Mammary microvascular endothelial cell (primary cell): ENCODE results near the gene ZNF90. TPM values are rescaled to one million over a fixed set of nuclear protein-coding genes. Genes with fewer than 3 reads are reported as not detected.

Source experiments
- total RNA-seq: library from RNA; depleted of rRNA; stranded (reverse); fragments of >200 nt; gene quantifications from 2 replicates; pipeline ENCODE4 v1.2.3, GENCODE V29; 2015

The ZNF90 gene
- total RNA-seq, result 2.0 and 3.5 TPM in 2 replicates

DNA sequence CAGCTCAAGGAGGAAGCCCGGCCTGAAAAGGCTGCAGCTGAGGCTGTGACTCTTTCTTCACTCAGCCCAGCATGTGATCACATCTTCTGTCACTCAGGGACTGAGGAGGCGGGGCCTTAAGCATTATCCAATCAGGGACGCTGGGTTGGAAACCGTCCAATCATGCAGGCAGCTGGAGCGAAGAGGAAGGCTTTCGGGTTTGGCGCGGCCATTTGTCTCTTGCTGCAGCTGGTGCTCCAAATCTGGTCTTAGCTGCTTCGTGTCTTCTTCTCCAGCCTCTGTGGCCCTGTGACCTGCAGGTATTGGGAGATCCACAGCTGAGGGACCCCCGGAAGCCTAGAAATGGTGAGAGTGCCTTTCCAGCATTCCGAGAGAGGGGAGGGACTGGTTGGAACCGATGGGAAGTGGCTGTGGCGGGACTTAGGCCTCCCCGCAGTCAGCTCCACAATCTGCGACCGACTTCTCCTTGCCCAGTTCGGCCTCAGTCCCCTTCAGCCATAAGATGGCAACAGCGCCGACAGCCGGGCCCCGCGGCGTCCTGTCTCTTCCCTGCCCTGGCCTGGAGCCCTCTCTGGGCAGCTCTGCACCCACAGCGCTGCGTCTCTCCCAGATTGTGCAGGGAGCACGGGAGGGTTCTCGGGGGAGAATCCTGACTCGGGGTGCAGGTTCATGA is at the start of gene ZNF90:
TSS of gene ZNF90 (plus strand) at position 210 of the 673 bp plus-strand sequence. CDS start at position 343, 133 bp downstream.

DNA sequence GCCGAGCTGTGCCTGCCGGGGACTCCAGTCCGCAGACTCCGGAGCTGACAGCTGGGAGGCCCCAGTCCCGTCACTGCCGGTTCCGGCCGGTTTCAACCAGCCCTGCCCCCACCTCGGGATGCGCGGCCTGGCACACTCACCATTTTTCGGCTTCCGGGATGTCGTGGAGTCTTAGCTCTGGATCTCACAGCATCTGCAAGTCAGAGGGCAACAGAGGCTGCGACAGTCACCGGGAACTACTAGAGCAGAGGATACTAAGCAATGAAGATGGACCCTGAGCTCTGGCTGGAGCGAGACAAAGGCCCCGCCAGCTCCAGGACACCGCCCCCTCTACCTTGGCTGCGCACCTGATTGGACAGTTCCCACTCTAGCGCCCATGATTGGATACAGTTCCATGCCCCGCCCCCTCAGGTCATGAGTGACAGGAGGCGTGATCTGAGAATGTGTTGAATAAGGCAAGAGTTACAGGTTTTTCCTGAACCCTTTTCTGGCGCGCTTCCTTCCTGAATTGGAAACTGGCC is 38.5 kb upstream of the ZNF90 start, which contains the start of gene ZNF682:
TSS of gene ZNF682 (minus strand) at position 303 of the 521 bp plus-strand sequence. CDS start at position 143, 160 bp downstream.

DNA sequence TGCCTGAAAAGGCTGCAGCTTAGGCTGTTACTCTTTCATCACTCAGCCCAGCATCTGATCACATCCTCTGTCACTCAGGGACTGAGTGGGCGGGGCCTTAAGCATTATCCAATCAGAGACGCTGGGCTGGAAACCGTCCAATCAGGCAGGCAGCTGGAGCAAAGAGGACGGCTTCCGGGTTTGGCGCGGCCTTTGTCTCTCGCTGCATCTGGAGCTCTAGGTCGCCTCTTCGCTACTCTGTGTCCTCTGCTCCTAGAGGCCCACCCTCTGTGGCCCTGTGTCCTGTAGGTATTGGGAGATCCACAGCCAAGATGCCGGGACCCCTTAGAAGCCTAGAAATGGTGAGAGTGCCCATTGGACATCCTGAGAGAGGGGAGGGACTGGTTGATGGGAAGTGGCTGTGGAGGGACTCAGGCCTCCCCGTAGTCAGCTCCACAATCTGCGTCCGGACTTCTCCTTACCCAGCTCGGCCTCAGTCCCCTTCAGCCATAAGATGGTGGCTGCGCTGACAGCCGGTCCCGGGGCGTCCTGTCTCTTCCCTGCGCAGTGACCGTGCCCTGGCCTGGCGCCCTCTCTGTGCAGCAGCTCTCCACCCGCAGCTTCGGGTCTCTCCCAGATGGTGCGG is 89.3 kb downstream of the ZNF90 start, which contains the start of gene ZNF486:
TSS of gene ZNF486 (plus strand) at position 195 of the 625 bp plus-strand sequence. CDS start at position 312, 117 bp downstream.

Other genes starting within 250 kb of the ZNF90 start
- 2.3 and 3.1 TPM in 2 replicates for gene ZNF253, start 212.1 kb upstream of the ZNF90 start, total RNA-seq
- gene ZNF93, start 177.1 kb upstream of the ZNF90 start, total RNA-seq, result 6.6 and 11.4 TPM in 2 replicates
- 0.93 and 1.1 TPM in 2 replicates for gene ZNF682, start 38.5 kb upstream of the ZNF90 start, total RNA-seq
- gene ZNF486, start 89.2 kb downstream of the ZNF90 start, total RNA-seq, result 5.3 and 8.1 TPM in 2 replicates